Brain pericyte (primary cell): ENCODE results near the gene CSTF2T.

ENCODE experiments used
- DNase-seq: peaks from one replicate; pipeline ENCODE4 v3.0.0-alpha.2; 2012; ENCODE audit warnings: low read depth, low spot score

CSTF2T gene, protein sequence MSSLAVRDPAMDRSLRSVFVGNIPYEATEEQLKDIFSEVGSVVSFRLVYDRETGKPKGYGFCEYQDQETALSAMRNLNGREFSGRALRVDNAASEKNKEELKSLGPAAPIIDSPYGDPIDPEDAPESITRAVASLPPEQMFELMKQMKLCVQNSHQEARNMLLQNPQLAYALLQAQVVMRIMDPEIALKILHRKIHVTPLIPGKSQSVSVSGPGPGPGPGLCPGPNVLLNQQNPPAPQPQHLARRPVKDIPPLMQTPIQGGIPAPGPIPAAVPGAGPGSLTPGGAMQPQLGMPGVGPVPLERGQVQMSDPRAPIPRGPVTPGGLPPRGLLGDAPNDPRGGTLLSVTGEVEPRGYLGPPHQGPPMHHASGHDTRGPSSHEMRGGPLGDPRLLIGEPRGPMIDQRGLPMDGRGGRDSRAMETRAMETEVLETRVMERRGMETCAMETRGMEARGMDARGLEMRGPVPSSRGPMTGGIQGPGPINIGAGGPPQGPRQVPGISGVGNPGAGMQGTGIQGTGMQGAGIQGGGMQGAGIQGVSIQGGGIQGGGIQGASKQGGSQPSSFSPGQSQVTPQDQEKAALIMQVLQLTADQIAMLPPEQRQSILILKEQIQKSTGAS

DNA sequence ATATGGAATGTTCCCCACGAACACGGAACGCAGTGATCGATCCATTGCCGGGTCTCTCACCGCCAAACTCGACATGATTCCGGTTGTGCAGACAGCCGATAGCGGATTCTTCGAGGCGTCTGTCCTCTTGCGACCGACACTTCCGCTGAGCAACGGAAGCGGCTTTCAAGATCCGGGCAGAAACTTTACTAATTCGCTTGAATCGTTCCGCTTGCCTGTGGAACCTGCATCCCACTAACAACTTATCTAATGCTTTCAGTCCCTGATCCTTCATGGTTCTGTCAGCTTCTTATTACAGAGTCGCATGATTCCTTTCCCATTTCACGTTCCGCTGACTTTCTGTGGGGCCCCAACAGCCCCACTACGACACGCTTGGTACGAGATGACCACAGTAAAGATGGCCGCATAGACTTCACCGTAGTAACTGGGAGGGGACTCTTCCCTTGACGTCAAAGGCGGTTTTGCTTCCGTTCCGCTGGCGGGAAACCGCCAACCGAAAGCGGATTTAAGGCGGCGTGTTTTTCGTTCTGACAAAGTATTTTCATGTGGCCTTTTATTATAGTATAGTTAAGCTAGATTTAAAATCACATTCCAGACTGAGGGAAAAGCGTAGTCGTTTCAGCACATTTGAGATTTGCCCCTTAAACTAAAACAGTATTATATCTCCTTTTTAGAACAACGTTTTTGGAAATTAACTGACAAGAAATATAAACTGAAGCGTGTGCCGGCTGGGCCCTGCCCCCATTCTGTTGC, at the start of gene CSTF2T:
CSTF2T (minus strand) TSS at position 121 of the 753 bp plus-strand sequence; CDS start at position 75, 46 bp downstream.
- peak; percentile 89 for DNase-seq

DNA sequence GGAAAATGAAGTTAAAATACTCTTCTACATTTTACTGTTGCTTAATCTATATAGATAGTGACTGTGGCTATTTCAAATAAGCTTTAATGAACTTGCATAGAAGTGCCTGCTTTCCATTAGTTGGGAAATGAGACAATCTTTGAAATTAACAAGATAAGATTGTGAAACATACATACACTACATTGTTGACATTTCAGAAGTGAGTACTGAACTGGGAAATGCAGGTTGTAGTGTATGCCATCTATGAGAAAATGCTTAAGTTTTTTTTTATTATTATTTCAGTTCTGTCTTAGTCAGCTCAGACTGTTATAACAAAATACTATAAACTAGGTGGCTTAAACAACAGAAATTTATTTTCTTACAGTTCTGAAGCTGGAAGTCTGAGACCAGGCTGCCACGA, 49.6 kb upstream of the CSTF2T start:
- DNase-seq, result no peak

DNA sequence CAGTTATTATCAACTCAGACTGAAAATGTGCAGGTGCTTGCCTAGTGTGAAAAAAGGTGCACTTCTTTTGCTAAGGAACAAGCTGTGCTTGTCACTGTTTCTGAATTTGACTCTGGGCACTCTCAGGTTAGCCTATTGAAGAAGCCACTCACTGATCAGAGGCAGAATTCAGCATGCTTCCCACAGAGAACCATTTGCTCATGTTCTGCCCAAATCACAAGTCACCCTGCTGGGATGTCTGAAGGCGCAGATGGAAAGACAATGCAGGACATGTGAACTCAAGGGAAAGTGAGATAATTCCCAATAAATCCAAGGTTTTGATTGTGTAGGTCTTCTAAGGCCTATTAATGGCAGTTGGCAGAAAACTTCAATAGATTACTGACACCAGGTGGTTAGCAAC, 47.8 kb upstream of the CSTF2T start:
- DNase-seq, result no peak

DNA sequence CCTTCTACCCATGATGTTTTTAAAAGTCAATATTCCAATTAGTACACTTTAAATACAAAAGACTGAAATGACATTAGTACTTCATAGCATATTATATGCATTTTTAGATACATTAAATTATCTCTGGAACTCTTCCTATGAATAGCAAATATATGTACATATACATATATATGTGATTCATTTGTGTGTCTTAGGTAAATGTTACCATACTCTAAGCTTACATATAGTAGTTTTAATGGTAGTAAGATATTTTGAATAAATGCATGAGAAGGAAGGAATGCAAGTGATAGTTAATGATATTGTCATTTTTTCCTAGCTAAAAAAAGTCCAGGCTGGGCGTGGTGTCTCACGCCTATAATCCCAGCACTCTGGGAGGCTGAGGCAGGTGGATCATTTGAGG, 46.0 kb upstream of the CSTF2T start:
- no peak for DNase-seq

DNA sequence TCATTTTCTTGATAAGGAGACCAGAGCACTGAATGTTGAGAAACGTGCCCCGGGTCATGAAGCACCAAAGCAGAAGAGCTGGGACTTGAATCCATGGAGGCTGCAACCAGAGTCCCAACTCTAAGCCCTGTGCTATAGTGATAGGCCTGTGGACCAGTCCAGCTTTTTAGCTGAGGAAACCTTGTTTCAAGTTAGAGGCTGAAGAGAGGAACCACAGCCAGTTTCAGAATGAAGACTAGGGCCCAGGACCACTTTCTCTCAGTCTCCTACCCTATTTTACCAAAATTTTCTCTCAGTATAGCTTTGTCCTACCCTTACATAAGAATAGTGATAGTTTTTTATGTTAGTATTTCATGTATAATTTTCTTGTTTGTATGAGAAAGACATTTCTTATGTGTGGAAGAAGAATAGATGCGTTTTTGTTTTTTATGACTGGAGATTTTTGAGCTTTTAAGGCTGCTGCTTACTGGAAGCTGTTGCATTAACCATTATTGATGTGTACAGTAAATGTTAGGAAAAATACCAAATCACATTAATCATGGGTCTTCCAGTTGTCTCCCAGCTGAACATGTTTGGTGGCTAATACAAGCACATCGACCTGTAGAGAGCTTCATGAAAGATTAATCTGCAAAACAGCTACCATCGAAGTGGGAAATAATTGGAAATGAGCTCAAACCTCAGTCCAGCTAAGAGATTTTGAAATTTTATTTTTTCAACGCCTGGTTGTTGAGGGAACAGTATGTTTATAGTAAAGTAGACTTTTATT, 45.0 kb upstream of the CSTF2T start:
- DNase-seq, result no peak

DNA sequence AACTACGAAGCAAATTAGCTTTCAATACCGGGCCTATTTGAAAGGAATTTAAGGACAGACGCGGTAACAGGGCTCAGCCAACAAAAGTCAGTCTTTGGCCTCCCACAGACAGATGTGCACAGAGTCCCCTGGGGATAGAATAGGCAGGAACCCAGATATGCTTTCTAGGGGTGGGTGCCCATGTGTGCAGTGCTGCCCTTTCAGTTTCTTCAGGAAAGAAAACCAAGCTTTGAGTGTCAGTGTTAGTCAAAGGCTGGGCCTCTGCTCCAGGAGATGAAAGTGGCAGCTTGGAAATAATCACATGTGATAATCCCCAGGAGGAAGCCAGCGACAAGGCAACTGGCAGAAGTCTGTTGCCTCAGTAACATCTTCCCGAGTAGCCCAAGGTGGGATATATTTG, 43.8 kb upstream of the CSTF2T start:
- DNase-seq, result no peak

DNA sequence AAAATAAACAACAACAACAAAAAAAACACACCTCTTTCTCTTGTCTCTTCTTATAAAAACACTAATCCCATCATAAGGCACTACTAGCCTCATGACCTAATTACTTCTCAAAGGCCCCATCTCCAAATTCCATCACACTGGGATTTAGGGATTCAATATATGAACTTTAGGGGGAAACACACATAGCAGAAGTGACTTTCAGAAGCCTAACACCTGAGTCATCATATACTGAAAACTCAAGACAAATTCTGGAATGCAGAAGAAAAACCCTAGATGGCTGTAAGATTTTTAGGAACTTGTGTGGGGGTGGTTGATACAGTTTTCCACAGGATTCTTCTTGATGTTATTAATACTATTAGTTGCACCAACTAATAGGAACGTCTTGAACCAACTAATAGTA, 33.7 kb upstream of the CSTF2T start:
- DNase-seq, result no peak

DNA sequence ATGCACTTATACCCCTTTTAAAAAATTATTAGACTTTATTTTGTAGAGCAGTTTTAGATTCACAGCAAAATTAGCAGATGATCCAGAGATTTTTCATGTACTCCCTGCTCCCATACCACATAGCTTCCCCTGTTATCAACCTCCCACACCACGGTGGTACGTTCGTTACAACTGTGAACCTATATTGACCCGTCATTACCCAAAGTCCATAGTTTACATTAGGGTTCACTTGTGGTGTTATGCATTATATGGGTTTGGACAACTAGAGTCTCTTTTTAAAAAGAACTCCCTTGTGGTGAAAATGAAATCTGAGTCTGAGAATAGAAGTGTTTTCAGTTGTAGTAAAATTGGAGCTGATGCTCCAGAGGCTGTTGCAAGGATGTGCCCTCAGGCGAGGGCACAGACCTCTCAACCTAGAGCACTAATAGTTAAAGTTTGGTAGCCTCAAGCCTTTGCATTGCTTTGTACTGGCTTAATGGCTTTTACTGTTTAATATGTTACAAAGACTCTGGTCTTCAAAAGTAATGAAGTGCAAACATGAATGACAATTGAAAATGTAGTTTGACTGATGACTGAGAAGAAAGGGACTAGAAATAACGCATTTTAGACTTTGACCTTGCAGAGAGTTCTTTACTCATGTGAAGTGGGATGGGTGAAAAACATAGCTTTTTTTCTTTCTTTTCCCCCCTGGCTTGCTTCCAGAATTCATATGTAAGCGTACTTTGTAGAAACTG, 30.6 kb upstream of the CSTF2T start:
- DNase-seq, result no peak

DNA sequence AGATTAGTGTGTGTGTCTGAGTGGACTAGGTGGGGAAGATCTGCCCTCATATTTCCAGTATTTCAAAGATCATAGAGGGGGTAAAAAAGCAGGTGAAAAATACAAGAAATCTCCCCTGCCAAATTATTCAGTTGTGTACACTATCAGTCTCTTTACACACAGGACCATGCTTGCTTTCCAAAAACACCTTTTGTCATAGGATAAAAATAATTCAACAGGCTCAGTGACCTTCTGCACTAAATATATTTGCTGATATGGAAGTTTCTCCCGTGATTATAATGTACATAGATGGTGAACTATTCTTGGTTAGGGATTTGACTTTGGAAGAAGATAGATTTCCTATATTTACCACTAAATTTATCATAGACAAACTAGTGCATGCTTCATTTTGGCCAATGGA, 24.6 kb upstream of the CSTF2T start:
- no peak for DNase-seq

DNA sequence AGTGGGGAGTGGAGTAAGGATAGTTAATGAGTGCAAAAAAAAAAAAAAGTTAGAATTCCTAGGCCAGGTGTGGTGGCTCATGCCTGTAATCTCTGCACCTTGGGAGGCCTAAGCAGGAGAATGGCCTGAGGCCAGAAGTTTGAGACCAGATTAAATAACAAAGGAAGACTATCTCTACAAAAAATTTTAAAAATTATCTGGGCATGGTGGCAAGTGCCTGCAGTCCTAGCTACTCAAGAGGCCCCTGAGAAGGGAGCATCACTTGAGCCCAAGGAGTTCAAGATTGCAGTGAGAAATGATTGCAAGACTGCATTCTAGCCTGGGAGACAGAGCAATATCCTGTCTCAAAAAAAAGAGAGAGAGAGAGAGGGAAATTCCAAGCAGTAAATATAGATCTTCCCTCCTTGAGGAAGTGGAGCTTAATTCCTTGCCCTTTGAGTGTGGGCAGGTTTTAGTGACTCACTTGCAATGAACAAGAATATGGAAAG, 19.5 kb upstream of the CSTF2T start:
- DNase-seq, result no peak

DNA sequence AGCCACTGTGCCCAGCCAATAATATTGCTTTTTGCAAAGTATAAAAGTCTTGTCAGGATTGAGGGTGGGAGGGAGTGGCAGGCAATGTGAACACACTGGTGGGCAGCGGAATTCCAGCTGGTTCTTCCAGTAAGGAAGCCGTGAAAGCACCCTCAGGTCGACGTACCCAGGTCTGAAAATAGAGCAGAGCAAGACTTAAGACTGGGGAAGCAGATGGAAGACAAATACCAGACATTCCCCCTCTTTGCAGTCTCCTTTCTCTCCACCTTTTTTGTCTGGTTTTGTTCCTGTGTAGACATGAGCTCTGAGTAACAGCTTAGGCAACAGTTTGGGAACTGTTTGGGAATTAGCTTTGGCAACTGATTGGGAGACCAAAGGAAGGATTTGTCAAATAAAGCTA, 17.6 kb upstream of the CSTF2T start:
- no peak for DNase-seq

DNA sequence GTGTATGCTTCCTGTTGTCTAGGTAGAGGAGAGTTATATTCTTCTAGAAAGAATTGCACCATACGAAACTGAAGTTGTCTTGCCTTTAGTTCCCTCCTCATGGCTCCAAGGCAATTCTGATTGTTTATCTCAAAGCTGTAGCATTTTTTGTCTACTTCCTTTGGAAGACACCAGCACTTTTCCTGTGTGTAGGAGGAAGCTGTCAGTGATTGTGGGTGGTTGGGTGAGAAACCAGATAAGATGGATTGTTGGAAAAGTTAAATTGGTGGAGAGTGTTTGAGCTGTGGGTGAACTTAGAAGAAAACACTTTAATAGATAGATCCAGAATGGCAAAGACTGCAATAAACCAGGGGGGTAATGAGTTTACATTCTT, 12.1 kb upstream of the CSTF2T start:
- no peak for DNase-seq

DNA sequence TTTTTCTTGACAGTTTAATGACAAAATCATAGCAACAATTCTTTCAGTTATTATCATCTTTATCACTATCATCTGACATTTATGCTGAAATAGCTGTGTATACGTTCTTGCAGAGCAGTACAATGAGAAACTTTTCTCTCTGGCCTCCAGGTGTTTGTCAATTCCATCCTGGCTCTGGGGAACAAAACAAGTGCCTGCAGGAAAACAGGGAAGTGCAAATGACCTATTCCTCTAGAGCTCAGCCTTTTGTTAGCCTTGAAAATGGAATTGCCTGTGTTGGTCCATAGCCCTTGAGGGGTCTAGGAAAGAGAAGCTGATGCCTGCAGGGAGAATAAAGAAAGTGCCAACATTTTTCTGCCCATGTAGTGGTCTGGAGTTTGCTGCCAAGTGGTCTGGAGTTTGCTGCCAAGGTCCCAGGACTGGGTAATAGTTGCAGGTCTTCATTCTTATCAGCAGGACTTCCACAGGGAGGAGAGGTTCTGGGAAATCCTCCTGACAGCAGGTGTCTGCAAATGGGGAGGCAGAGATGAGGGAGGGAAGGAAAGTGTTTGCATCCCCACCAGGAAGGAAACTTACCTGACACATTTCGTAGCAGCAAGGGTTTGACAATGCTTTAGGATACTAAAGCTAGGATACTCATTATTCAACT, 10.1 kb upstream of the CSTF2T start:
- DNase-seq, result no peak

DNA sequence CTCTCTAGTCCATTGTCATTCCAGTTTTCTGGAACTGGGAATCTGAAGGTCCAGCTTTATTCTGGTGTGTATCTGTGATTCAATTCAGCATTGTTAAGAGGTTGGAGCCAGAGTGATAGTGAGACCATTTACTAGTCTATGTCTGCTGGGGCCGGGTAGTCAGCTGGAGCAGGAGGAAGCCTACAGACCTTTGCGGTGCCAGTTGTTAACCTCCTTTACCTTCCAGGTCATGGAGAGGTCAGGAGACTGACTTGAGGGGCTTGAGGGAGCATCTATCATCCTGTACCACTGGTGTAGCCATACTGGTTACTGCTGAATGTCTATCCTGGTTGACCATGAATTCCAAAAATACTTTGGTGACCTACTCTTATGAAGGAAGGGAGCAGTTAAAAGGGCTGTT, 9.2 kb upstream of the CSTF2T start:
- DNase-seq, result no peak

DNA sequence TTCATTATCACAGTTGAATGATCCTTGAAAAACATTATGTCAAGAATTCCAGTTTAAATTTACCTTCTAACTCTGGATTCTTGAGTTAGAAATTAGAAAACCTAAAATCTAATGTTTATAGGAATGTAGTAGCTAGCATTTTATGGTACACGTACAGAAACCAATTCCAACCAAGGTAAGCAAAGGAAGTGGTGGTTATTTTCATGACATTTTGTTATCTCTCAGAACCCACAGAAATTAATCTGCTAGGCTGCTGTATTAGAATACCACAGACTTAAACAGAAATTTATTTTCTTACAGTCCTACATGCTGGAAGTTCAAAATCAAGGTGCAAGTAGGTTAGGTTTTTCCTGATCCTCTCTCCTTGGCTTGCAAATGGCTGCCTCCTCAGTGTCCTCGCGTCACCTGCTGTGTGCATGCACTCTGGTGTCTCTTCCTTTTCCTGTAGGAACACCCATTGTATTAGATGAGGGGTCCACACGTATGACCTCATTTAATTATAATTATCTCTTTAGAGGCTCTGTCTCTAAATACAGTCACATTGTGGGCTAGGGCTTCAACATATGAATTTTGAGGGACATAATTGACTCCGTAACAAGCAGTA, 8.5 kb upstream of the CSTF2T start:
- no peak for DNase-seq

DNA sequence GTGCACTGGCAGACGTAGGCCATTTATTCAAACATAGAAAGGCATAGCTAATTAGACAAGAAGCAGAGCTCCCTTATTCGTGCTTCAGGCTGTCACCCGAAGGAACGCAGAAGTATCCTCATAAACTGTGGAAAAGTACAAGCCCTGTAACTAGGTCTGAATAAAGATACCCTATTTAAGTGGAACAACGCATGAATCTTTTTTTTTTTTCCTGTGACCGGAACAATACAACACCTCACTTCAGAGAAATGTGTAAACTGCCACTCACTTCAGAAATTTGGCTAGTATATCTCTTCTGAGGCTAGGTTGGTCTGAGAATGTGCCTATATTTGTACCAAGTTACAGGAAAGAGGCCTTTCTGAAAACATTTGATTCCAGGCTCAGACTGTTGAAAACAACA, 8.0 kb upstream of the CSTF2T start:
- DNase-seq, result no peak

DNA sequence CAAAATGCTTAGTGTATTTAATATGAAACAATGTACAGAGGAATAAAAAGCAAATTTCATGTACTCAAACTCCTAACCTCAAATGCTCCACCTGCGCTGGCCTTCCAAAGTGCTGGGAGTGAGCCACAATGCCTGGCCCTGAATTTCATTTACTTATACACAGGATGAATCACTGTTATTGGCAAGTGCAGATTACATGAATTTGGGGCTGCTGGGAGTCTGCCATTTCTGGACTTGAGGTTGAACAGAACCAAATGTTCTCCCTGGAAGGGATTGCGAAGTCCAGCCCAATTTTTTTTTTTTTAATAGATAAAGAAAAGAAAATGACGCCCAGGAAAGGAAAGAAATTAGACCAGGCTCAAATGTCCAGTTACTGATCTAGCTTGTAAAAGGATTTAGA, 6.8 kb upstream of the CSTF2T start:
- DNase-seq, result no peak

DNA sequence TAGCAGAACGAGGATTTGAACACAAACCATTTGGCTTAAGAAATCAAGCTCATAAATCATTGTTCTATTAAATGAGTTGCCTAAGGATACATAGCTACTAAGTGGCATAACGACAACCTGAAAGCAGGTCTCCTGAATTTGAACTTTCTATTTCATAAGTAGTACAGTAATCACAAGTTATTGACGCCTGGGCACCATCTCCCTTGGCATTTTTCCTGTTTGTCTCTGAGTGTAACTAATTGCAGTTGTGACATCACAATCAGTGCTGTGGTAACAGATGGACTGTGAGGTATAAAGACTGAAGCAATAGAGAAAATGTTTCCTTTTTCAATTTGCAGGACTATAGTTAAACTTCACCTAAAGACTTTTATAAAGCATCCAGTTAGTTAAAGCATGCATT, 6.4 kb upstream of the CSTF2T start:
- DNase-seq, result no peak

DNA sequence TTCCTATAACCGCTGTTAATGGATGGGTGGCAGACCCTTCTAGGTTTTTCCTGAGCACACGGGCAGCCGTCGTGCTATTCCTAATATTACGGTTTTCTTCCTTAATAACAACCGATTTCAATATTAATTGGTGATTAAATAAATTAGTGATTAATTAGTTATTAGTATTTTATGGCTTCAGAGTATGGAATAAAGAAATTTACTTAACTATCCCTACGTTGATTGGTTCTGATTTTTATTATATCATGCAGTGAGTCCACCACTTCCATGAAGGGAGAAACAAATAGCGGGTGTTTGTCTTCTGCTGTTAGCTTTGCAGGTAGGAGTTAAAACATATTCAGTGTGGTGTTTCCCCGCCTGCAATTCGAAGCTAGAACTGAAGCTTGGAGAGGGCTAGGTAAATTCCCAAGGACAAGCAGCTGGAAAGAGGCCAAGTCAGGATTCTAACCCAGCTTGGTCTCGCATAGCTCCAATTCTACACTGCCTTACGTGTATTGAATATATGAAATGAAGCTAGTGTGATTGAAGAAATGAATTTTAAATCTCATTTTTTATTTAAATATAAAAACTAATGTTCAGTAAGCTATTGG, 928 bp upstream of the CSTF2T start:
- DNase-seq, result no peak

DNA sequence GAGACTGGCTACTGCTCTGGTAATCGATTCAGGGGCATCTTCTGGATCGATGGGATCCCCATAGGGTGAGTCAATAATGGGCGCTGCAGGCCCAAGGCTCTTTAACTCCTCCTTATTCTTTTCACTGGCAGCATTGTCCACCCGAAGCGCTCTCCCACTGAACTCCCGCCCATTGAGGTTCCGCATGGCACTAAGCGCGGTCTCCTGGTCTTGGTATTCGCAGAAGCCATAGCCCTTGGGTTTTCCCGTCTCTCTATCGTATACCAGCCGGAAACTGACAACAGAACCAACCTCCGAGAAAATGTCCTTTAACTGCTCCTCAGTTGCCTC, 285 bp downstream of the CSTF2T start:
- no peak for DNase-seq
